HepG2 (cell line): Measurements from ENCODE around the gene B3GNT9. TPM values are rescaled to one million over a fixed set of nuclear protein-coding genes. Genes with fewer than 3 reads are reported as not detected.

Source experiments
- ATAD3A ChIP-seq: sonication (generic); formaldehyde crosslinking; IDR thresholded peaks from 2 replicates; pipeline ENCODE4 v1.4.0; 2020; ENCODE audit warnings: missing genetic modification reagents
- CHD2 ChIP-seq: IDR thresholded peaks from 2 replicates; pipeline ENCODE4 v1.6.1; 2011; ENCODE audit warnings: low read depth, low read length, improper control_type of control experiment
- FOSL2 ChIP-seq: sonication (generic); formaldehyde crosslinking; IDR thresholded peaks from 2 replicates; pipeline ENCODE4 v1.4.0; 2020; ENCODE audit warnings: missing genetic modification reagents
- FOXK1 ChIP-seq: sonication (generic); formaldehyde crosslinking; IDR thresholded peaks from 2 replicates; pipeline ENCODE4 v1.4.0; 2020; ENCODE audit warnings: low read depth, missing genetic modification reagents, borderline replicate concordance
- KAT7 ChIP-seq: IDR thresholded peaks from 2 replicates; pipeline ENCODE4 v1.6.1; 2018; ENCODE audit warnings: borderline replicate concordance, missing compliant biosample characterization
- KAT8 ChIP-seq: IDR thresholded peaks from 2 replicates; pipeline ENCODE4 v1.6.1; 2016; ENCODE audit warnings: missing genetic modification reagents, missing compliant biosample characterization
- KDM2A ChIP-seq: sonication (generic); formaldehyde crosslinking; IDR thresholded peaks from 2 replicates; pipeline ENCODE4 v1.4.0; 2020; ENCODE audit warnings: low read depth, missing genetic modification reagents, borderline replicate concordance
- NFKB2 ChIP-seq: sonication (generic); formaldehyde crosslinking; IDR thresholded peaks from 2 replicates; pipeline ENCODE4 v1.4.0; 2020; ENCODE audit warnings: missing genetic modification reagents, borderline replicate concordance
- NR1H2 ChIP-seq: sonication (generic); formaldehyde crosslinking; IDR thresholded peaks from 2 replicates; pipeline ENCODE4 v1.8.1; 2022; ENCODE audit warnings: low read depth, missing genetic modification reagents, borderline replicate concordance
- PHF21A ChIP-seq: sonication (generic); formaldehyde crosslinking; IDR thresholded peaks from 2 replicates; pipeline ENCODE4 v1.5.0; 2020; ENCODE audit warnings: mild to moderate bottlenecking, missing genetic modification reagents
- RAD51 ChIP-seq: fragments of 450-650 bp; IDR thresholded peaks from 2 replicates; pipeline ENCODE4 v1.6.1; 2016; ENCODE audit warnings: borderline replicate concordance
- RNF2 ChIP-seq: fragments of 450-650 bp; conservative IDR thresholded peaks from 2 replicates; pipeline ENCODE4 v1.6.1; 2016; ENCODE audit warnings: low read depth
- SRSF1 ChIP-seq: fragments of 200-400 bp; formaldehyde crosslinking; optimal IDR thresholded peaks from 2 replicates; pipeline ENCODE3; 2017; ENCODE audit warnings: mild to moderate bottlenecking, low read depth, low read length, moderate library complexity
- TCF7 ChIP-seq: sonication (generic); IDR thresholded peaks from 2 replicates; pipeline ENCODE4 v1.6.1; 2016; ENCODE audit warnings: antibody characterized with exemption, low read depth
- TEAD3 ChIP-seq: optimal IDR thresholded peaks from 2 replicates; pipeline ENCODE3; 2016; ENCODE audit warnings: borderline replicate concordance
- ZNF10 ChIP-seq: sonication (generic); formaldehyde crosslinking; IDR thresholded peaks from 2 replicates; pipeline ENCODE4 v1.4.0; 2020; ENCODE audit warnings: mild to moderate bottlenecking, low read depth, missing genetic modification reagents, borderline replicate concordance
- ZNF232 ChIP-seq: sonication (generic); formaldehyde crosslinking; IDR thresholded peaks from 2 replicates; pipeline ENCODE4 v1.4.0; 2020; ENCODE audit warnings: missing genetic modification reagents, borderline replicate concordance
- polyA plus RNA-seq, 8 experiments: library from polyadenylated mRNA; depleted of rRNA in 3 of 8; stranded (reverse) in 7 of 8; unstranded in 1 of 8; fragments of >200 nt; fragmentation: Illumina TruSeq in 4 of 8; extraction: Trizol in 4 of 8; gene quantifications; 2 replicates each; pipeline versions ENCODE4 v1.2.1 to v1.2.3, GENCODE V29; 2011 to 2016; ENCODE audit warnings: low read depth in 4 of 8, missing spikeins in 1 of 8, mixed read lengths in 1 of 8; ENCODE audit not compliant: insufficient read depth in 1 of 8
- total RNA-seq, 5 experiments: library from RNA; depleted of rRNA; stranded (reverse); fragments of >200 nt; fragmentation: Illumina TruSeq; extraction: Trizol; gene quantifications; 2 replicates each; pipeline ENCODE4 v1.2.3, GENCODE V29; 2016; ENCODE audit warnings: low read depth in 1 of 5
- TF ChIP-seq, protein P1 (sequence below): sonication (generic); formaldehyde crosslinking; IDR thresholded peaks from 2 replicates; pipeline ENCODE4 v1.5.0; 2020; ENCODE audit warnings: mild to moderate bottlenecking, missing genetic modification reagents
- TF ChIP-seq, protein P2 (sequence below), 2 experiments: sonication (generic) in 1 of 2; formaldehyde crosslinking in 1 of 2; IDR thresholded peaks; 2 replicates each; pipeline versions ENCODE4 v1.5.1 to v1.6.1; 2011 to 2020; ENCODE audit warnings: borderline replicate concordance in 1 of 2, low read depth in 1 of 2, low read length in 1 of 2, mild to moderate bottlenecking in 1 of 2, missing genetic modification reagents in 1 of 2, moderate library complexity in 1 of 2
- TF ChIP-seq, protein P3 (sequence below): IDR thresholded peaks from 2 replicates; pipeline ENCODE4 v1.6.1; 2016; ENCODE audit warnings: mild to moderate bottlenecking
- TF ChIP-seq, protein P4 (sequence below): sonication (generic); formaldehyde crosslinking; IDR thresholded peaks from 2 replicates; pipeline ENCODE4 v1.4.0; 2020; ENCODE audit warnings: missing genetic modification reagents, mild to moderate bottlenecking, borderline replicate concordance
- TF ChIP-seq, protein P5 (sequence below): sonication (generic); IDR thresholded peaks from 2 replicates; pipeline ENCODE4 v1.6.1; 2016; ENCODE audit warnings: low read depth, borderline replicate concordance

The B3GNT9 gene
- total and polyA plus RNA-seq, 2 of the 13 experiments (the other 11 are each of a cell fraction or from before 2014, with no cell fraction given), result 1.5 to 3.1 TPM

DNA sequence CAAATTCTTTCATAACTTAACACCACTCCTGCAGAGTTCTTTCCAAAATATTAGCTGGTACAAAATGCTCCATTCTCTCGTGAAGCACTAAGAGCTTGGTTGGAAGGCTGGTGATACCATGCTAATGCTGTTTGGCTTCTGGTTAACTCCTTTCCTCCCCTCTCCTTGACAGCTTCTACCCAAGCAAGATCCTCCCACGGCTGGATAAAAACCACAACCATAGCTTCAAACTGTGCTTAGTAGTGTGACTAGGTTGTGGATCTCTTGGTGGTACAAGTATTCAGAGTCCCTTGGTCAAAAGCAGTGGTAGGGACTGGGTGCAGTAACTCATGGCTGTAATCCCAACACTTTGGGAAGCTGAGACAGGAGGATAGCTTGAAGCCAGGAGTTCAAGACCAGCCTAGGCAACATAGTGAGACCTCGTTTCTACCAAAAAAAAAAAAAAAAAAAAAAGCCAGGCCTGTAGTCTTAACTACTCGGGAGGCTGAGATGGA, 38.8 kb downstream of the B3GNT9 start (continued):
- TF ChIP-seq SRSF1, result no peak
- TF ChIP-seq, protein P1, sequence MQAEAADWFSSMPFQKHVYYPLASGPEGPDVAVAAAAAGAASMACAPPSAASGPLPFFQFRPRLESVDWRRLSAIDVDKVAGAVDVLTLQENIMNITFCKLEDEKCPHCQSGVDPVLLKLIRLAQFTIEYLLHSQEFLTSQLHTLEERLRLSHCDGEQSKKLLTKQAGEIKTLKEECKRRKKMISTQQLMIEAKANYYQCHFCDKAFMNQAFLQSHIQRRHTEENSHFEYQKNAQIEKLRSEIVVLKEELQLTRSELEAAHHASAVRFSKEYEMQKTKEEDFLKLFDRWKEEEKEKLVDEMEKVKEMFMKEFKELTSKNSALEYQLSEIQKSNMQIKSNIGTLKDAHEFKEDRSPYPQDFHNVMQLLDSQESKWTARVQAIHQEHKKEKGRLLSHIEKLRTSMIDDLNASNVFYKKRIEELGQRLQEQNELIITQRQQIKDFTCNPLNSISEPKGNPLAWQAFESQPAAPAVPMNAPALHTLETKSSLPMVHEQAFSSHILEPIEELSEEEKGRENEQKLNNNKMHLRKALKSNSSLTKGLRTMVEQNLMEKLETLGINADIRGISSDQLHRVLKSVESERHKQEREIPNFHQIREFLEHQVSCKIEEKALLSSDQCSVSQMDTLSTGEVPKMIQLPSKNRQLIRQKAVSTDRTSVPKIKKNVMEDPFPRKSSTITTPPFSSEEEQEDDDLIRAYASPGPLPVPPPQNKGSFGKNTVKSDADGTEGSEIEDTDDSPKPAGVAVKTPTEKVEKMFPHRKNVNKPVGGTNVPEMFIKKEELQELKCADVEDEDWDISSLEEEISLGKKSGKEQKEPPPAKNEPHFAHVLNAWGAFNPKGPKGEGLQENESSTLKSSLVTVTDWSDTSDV (CRISPR knock-in tag), result 0 out of 2 replicates have a peak, but pooled peaks have one; percentile 33
- TF ChIP-seq, protein P2, sequence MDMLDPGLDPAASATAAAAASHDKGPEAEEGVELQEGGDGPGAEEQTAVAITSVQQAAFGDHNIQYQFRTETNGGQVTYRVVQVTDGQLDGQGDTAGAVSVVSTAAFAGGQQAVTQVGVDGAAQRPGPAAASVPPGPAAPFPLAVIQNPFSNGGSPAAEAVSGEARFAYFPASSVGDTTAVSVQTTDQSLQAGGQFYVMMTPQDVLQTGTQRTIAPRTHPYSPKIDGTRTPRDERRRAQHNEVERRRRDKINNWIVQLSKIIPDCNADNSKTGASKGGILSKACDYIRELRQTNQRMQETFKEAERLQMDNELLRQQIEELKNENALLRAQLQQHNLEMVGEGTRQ (IDR thresholded peaks at IDR 0.05; ENCODE audit: low read depth, low read length), result no peak
- TF ChIP-seq, protein P2 (CRISPR knock-in tag; IDR thresholded peaks at IDR 0.05; ENCODE audit: borderline replicate concordance), result no peak
- no peak for TF ChIP-seq CHD2
- TF ChIP-seq, protein P3, sequence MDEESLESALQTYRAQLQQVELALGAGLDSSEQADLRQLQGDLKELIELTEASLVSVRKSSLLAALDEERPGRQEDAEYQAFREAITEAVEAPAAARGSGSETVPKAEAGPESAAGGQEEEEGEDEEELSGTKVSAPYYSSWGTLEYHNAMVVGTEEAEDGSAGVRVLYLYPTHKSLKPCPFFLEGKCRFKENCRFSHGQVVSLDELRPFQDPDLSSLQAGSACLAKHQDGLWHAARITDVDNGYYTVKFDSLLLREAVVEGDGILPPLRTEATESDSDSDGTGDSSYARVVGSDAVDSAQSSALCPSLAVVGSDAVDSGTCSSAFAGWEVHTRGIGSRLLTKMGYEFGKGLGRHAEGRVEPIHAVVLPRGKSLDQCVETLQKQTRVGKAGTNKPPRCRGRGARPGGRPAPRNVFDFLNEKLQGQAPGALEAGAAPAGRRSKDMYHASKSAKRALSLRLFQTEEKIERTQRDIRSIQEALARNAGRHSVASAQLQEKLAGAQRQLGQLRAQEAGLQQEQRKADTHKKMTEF, result no peak
- TF ChIP-seq, protein P4, sequence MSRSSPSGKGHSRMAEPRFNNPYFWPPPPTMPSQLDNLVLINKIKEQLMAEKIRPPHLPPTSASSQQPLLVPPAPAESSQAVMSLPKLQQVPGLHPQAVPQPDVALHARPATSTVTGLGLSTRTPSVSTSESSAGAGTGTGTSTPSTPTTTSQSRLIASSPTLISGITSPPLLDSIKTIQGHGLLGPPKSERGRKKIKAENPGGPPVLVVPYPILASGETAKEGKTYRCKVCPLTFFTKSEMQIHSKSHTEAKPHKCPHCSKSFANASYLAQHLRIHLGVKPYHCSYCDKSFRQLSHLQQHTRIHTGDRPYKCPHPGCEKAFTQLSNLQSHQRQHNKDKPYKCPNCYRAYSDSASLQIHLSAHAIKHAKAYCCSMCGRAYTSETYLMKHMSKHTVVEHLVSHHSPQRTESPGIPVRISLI (CRISPR knock-in tag), result no peak
- no peak for TF ChIP-seq TCF7
- no peak for TF ChIP-seq FOXK1 (CRISPR knock-in tag)
- no peak for TF ChIP-seq FOSL2
- TF ChIP-seq PHF21A (CRISPR knock-in tag), result no peak
- TF ChIP-seq ATAD3A, result no peak
- TF ChIP-seq KDM2A, result no peak
- no peak for TF ChIP-seq RAD51
- no peak for TF ChIP-seq RNF2
- TF ChIP-seq TEAD3 (CRISPR knock-in tag), result peak; percentile 10
- TF ChIP-seq NR1H2, result no peak
- TF ChIP-seq NFKB2, result no peak
- TF ChIP-seq, protein P5, sequence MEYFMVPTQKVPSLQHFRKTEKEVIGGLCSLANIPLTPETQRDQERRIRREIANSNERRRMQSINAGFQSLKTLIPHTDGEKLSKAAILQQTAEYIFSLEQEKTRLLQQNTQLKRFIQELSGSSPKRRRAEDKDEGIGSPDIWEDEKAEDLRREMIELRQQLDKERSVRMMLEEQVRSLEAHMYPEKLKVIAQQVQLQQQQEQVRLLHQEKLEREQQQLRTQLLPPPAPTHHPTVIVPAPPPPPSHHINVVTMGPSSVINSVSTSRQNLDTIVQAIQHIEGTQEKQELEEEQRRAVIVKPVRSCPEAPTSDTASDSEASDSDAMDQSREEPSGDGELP, result no peak
- TF ChIP-seq KAT8, result no peak
- TF ChIP-seq ZNF10 (CRISPR knock-in tag), result no peak
- no peak for TF ChIP-seq ZNF232 (CRISPR knock-in tag)
- no peak for TF ChIP-seq KAT7 (CRISPR knock-in tag)
